Epithelial cell of esophagus (primary cell): ENCODE results near the gene TMEM95.
A peak's percentile ranks its signal among the peaks of the same experiment; 100 is the strongest.
"Not testable (repeated sequence)": the region's sequence is repeated elsewhere in the genome, so short reads cannot be mapped to it uniquely, and the experiment has no call there.

ENCODE experiments used
- DNase-seq: peaks from one replicate; pipeline ENCODE4 v3.0.0; 2010; ENCODE audit warnings: low read depth
- H3K4me3 ChIP-seq: 2 replicates; pipeline ENCODE4 v1.5.1; 2011; ENCODE audit warnings: mild to moderate bottlenecking, low read length, control low read depth
- CTCF ChIP-seq: IDR thresholded peaks from 2 replicates; pipeline ENCODE4 v1.5.1; 2011; ENCODE audit warnings: low read depth, mild to moderate bottlenecking, low read length, control low read depth, inconsistent platforms; ENCODE audit not compliant: insufficient read depth; ENCODE audit errors: missing control alignments

The TMEM95 gene

GRCh38 chr17:7336240-7337175 lies 18.4 kb upstream of the TMEM95 start, which contains the start of gene ACAP1:
Gene ACAP1, plus strand, starts transcription at chr17:7336529. Its CDS starts 206 bp downstream, at chr17:7336735.
- DNase-seq: no peak
- H3K4me3 ChIP-seq: no peak within 1 kb of the TSS
- TF ChIP-seq CTCF: no peak

GRCh38 chr17:7337600-7337999 lies 17.4 kb upstream of the TMEM95 start:
- H3K4me3 ChIP-seq: not testable (repeated sequence)

GRCh38 chr17:7340179-7340578 lies 14.8 kb upstream of the TMEM95 start:
- peak; percentile 33 for DNase-seq
- H3K4me3 ChIP-seq: no peak overlapping the region
- no peak for TF ChIP-seq CTCF

More at GRCh38 chr17:7337600-7337999, 17.4 kb upstream of the TMEM95 start:
- DNase-seq: not testable (repeated sequence)

- DNase-seq: no peak
- no peak for TF ChIP-seq CTCF
- H3K4me3 ChIP-seq: no peak overlapping the region
These were observed 13.1 kb upstream of the TMEM95 start for GRCh38 chr17:7341842-7342241.

- no peak for DNase-seq
- no peak for TF ChIP-seq CTCF
- H3K4me3 ChIP-seq: no peak overlapping the region
These were observed 11.7 kb upstream of the TMEM95 start for GRCh38 chr17:7343250-7343649.

GRCh38 chr17:7346761-7347614 lies 8.0 kb upstream of the TMEM95 start:
- no peak for DNase-seq
- no peak overlapping the region for H3K4me3 ChIP-seq
- TF ChIP-seq CTCF: no peak

- DNase-seq: no peak
- H3K4me3 ChIP-seq: no peak overlapping the region
- TF ChIP-seq CTCF: no peak
These were observed 7.1 kb upstream of the TMEM95 start for GRCh38 chr17:7347630-7348477.
